ENCODE data around the gene MFAP4.

The MFAP4 gene

DNA sequence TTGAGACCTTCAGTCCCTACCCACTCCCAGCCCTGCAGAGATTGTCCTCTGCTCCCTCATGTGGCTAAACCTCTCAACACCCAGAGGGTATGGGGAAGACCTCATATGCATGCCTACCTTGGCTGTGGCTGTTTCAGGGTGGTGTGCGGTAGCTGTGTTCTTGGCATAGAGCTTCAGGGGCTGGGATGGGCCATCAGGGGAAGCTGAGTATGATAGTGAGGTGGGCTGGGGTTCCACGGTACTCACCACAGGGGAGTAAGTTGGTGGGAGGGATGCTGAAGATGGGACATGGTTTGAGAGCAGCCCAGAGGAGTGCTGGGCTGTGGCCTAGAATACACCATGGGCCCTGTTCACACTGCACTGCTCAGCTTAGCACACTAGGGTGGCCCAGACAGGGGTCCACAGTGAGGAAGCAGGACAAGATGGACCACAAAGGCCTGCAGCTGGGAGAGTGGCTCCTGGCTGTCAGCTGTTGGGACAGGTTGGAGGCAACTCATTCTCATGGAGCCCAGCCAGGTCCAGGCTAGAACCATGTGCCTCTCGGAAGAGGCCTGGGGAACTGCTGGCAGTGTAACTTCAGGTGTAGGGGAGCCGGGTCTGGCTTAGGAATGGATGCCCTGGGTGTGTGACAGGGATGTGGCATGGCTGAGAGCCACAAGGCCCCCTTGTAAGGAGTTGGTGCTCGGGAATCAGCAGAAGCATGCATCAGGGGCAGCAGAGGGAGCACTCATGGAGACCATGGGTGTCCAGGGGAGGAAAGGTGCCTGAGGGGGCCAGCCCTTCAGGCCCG lies 3.1 kb downstream of the MFAP4 start:
- DNase-seq, result no peak

DNA sequence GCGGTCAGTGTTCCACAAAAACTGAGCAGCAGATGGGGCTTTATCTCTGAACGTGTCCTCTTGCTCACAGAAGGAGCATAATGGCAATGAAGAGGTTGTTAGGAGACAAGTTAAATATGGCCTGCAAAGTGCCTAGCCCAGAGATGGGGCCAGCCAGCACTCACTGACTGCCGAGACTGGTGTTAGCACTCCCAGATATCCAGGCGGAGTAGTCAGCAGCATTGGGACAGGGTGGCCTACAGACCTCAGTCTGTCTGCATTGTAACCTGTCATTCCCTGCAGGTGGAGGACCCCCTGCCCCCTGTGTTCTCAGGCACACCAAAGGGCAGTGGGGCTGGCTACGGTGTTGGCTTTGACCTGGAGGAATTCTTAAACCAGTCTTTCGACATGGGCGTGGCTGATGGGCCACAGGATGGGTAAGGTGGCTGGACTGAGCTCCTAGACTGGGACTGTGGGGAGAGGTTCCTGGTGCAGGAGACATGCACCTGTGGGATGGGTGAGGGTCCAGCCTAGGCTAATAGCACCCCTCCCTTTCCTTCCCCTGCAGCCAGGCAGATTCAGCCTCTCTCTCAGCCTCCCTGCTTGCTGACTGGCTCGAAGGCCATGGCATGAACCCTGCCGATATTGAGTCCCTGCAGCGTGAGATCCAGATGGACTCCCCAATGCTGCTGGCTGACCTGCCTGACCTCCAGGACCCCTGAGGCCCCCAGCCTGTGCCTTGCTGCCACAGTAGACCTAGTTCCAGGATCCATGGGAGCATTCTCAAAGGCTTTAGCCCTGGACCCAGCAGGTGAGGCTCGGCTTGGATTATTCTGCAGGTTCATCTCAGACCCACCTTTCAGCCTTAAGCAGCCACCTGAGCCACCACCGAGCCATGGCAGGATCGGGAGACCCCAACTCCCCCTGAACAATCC lies 4.2 kb downstream of the MFAP4 start:
- DNase-seq, result no peak

DNA sequence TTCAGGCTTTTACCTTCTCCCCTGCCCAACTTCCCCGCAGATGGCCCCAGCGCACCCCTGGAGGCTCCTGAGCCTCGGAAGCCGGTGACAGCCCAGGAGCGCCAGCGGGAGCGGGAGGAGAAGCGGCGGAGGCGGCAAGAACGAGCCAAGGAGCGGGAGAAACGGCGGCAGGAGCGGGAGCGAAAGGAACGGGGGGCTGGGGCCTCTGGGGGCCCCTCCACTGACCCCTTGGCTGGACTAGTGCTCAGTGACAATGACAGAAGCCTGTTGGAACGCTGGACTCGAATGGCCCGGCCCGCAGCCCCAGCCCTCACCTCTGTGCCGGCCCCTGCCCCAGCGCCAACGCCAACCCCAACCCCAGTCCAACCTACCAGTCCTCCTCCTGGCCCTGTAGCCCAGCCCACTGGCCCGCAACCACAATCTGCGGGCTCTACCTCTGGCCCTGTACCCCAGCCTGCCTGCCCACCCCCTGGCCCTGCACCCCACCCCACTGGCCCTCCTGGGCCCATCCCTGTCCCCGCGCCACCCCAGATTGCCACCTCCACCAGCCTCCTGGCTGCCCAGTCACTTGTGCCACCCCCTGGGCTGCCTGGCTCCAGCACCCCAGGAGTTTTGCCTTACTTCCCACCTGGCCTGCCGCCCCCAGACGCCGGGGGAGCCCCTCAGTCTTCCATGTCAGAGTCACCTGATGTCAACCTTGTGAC lies 5.1 kb downstream of the MFAP4 start:
- DNase-seq, result no peak

GRCh38 chr17:19381361-19381740 lies 5.6 kb downstream of the MFAP4 start:
- DNase-seq, result no peak

DNA sequence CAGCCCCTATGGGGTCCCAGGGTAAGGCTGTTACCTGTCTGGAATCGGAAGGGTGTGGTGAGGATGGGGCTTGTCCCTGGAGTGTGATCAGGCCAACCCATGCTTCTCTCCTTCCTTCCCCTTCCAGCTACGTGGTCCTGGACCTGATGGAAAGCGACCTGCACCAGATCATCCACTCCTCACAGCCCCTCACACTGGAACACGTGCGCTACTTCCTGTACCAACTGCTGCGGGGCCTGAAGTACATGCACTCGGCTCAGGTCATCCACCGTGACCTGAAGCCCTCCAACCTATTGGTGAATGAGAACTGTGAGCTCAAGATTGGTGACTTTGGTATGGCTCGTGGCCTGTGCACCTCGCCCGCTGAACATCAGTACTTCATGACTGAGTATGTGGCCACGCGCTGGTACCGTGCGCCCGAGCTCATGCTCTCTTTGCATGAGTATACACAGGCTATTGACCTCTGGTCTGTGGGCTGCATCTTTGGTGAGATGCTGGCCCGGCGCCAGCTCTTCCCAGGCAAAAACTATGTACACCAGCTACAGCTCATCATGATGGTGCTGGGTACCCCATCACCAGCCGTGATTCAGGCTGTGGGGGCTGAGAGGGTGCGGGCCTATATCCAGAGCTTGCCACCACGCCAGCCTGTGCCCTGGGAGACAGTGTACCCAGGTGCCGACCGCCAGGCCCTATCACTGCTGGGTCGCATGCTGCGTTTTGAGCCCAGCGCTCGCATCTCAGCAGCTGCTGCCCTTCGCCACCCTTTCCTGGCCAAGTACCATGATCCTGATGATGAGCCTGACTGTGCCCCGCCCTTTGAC lies 6.3 kb downstream of the MFAP4 start:
- DNase-seq, result no peak

- DNase-seq, result no peak
These were observed 7.5 kb downstream of the MFAP4 start for GRCh38 chr17:19379361-19380065.

DNA sequence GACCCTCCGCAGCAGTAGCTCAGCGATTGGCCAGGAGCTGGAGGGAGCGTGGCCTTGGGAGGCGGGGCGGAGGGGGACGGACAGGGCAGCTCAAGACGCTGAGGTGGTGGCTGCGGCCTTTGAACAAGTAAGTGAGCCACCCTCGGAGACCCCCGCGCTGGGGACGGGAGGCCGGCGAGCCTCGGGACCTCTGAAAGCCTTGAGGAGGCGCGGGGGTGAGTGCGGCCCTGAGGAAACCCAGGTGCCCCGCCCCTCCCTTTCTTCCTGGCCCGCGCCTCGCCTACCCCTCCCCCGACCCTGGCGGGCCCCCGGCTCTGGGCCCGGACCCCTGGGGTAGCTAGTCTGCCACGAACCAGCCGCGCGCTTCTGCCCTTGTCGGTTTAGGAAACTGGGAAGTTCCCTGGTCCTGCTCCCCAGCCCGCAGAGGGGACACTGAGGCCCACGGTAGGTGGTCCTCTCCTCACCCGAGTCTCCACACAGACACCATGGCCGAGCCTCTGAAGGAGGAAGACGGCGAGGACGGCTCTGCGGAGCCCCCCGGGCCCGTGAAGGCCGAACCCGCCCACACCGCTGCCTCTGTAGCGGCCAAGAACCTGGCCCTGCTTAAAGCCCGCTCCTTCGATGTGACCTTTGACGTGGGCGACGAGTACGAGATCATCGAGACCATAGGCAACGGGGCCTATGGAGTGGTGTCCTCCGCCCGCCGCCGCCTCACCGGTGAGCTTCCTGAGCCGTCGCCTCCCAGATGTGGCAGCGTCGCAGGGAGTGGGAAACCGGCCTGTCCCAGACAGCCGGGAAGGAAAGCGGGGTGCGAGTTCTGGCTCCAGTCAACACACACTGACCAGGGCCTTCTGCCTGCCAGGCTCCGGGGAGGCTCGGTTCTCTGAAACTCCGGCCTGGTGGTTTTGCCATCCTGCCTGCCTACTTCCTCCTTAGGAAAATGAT lies 8.3 kb downstream of the MFAP4 start, which contains the start of gene MAPK7:
Gene MAPK7, plus strand, starts transcription at position 83 of the 945 bp plus-strand sequence. Its CDS starts 403 bp downstream, at position 486.
- DNase-seq, result no peak

- DNase-seq, result peak; percentile 99
These were observed 9.2 kb downstream of the MFAP4 start for GRCh38 chr17:19377602-19378415.

DNA sequence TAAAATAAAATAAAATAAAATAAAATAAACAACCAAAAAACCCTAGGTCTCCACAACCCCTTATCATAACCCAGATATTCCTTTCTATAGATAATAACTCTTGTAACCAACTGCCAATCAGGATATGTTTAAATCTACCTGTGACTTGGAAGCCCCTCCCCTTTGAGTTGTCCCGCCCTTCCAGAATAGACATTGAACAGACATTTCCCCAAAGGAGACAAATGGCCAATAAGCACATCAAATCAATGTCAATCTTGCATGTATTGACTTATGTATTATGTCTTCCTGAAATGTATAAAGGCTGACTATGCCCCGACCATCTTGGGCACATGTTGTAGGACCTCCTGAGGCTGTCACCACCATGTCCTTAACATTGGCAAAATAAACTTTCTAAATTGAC lies 10.2 kb downstream of the MFAP4 start:
- no peak for DNase-seq

DNA sequence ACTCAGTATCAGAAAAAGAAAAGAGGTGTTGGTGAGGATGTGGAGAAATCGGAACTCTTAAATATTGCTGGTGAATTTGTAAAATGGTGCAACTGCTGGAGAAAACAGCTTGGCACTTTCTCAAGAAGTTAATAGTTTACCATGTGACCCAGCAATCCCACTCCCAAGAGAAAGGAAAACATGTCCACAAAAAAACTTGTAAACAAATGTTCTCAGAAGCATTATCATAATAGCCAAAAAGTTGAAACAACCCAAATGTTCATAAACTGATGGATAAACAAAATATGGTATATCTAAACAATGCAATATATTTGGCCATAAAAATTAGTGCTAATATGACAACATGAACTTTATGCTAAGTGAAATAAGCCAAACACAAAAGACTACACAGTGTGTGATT lies 11.3 kb downstream of the MFAP4 start:
- no peak for DNase-seq

GRCh38 chr17:19374136-19374535 lies 12.9 kb downstream of the MFAP4 start:
- no peak for DNase-seq

DNA sequence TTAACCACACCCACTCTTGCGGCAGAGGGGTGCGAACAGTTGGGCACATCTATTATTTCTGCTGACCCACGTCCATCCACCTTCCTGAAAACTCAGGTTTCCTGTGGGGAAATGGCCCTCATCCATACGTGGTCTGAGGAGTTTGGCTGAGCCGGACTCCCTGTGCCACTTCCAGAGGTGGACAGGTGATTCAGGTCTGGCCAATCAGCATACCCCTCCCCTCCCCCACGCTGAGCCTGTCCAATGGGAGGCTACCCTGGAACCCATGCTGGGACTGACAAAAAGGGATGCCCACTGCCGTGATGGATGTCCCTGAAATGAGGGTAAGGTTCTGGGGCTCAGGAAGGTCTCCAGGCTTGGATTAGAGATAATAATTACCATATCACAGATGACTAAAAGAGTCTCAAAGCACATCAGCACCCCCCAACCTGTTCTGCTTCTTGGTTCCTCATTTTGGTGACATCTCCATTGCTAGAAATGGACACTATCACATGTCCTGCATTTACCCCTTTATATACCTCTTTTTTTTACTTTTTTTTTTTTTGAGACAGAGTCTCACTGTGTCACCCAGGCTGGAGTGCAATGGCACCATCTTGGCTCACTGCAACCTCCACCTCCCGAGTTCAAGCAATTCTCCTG lies 14.0 kb downstream of the MFAP4 start:
- no peak for DNase-seq

- DNase-seq, result peak; percentile 1
These were observed 14.6 kb downstream of the MFAP4 start for GRCh38 chr17:19372439-19372838.

DNA sequence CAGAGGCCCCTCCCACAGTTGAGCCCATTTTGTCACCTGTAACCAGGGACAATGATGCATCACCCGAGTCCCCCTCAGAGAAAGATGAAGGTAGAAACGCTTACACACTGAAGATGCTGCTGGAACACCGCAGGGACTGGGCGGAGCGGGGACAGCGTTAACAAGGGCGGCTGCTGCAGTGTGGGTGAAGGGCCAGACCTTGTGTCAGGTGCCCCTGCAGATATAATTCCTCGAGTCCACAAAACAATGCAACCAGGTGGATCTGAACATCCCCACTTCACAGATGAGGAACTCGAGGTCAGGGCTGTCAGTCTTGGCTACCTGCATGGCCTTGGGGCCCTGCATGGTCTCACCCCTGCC lies 15.0 kb downstream of the MFAP4 start:
- no peak for DNase-seq

- DNase-seq, result no peak
These were observed 15.6 kb downstream of the MFAP4 start for GRCh38 chr17:19371259-19372010.

- DNase-seq, result no peak
These were observed 16.5 kb downstream of the MFAP4 start for GRCh38 chr17:19370493-19370960.

- no peak for DNase-seq
These were observed 17.0 kb downstream of the MFAP4 start for GRCh38 chr17:19369846-19370492.
